GM18502 (cell line): Measurements from ENCODE around the gene FAM89A.

ENCODE experiments used
- ATAC-seq: cut with Tn5 transposase; IDR thresholded peaks from one replicate; pipeline ENCODE4 v1.9.1; 2021; ENCODE audit warnings: mild to moderate bottlenecking; ENCODE audit not compliant: unreplicated experiment, poor library complexity

Gene FAM89A

DNA sequence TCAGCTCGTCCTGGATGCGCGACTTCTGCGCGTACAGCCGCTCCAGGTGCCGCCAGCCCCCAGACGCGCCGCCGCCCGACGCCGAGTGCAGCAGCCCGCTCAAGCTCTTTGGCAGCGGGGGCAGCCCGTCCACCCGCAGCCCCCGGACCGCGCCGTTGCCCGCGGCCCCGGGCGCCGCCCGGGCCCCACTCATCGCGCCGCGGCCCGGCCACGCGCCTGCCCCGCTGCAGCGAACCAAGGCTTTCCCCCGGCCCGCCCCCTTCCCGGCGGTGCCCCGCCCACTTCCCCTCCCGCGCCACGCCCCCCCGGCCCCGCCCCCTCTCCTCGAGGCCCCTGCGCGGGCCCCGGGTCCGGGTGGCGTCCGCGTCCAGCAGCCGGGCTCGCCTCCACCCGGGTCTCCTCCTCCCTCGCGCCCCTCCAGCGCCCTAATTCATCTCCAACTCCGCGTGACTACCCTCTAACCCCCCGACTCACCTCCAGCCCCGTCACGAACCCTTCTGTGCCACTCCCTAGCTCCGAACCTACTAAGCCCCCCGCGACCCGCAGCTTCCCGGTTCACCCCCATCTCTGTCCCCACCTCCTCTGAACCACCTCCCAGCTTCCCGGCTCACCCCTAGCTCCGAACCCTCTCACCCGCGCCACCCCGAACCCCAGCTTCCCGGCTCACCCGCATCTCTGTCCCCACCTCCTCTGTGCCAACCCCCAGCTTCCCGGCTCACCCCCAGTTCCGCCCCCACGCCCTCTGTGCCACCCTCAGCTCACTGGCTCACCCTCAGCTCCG is at the start of gene FAM89A:
Gene FAM89A (minus strand): TSS at position 236 of the 781 bp plus-strand sequence. CDS start 43 bp downstream, at position 193.
- peak; percentile 76 for ATAC-seq

GRCh38 chr1:231084353-231084752 is 44.3 kb upstream of the FAM89A start:
- no peak for ATAC-seq

- ATAC-seq = no peak
These were observed 39.1 kb upstream of the FAM89A start for GRCh38 chr1:231079163-231079562.

DNA sequence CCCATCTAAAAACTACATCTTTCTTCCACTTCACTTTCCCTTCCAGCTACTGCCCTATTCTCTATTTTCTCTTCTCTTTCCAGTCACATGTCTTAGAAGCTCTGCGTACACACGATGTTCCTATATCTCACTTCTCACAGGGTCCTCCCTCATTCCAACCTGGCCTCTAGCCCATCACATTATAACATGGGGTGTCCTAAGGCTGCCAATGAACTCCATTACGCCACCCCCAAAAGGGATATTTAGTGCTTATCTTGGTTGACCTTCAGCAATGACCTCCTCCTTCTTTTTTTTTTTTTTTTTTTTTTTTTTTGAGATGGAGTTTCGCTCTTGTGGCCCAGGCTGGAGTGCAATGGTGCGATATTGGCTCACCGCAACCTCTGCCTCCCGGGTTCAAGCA is 38.2 kb upstream of the FAM89A start:
- no peak for ATAC-seq

DNA sequence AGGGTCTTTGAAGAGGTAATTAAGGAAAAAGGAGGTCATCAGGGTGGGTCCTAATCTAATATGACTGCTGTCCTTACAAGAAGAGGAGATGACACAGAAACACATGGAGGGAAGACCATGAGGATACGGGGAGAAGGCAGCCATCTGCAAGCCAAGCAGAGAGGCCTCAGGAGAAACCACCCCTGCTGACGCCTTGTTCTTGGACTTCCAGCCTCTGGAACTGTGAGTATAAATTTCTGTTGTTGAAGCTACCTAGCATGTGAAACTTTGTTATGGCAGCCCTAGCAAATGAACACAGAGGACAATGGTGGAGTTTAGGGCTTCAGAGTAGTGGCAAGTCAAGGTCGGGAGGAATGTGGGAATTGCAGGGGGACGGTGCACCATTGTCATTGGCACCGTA is 36.7 kb upstream of the FAM89A start:
- no peak for ATAC-seq

DNA sequence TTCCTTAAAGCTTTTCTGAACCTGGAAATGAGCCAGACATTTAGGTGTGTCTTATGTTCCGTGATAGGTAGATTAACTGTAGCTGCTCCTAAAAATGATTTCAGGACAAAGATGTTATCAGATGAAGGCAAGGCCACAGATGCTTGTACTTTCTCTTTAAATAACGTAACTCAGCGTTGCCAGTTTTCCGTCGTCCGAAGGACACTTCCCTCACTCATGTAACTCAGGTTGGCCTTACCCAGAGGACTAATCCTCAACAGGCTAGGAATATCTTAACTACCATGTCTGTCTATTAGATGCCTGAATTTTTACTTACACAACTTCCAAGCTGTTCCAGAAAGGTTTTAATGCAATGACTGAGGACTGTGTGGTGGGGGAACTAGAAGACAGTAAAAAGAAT is 35.4 kb upstream of the FAM89A start:
- ATAC-seq = no peak

GRCh38 chr1:231075020-231075419 is 35.0 kb upstream of the FAM89A start:
- ATAC-seq = no peak

- no peak for ATAC-seq
These were observed 34.0 kb upstream of the FAM89A start for GRCh38 chr1:231074046-231074445.

DNA sequence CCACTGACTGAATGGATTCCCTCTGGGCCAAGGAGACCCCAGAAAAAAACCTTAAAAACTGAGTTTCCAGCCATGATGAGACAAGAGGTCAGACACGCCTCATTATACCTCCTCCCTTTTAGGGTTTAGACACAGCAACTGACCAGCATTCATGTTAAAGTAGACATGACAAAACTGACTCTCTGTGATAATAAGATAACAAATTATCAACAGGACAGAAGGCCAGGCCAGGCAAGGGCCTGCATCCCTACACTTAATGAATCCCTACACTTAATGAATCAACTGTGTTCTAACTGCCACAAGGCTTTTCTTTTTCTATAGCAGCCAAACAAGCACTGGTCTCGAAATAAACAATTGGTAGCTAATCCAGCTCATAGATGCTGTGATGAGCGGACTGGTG is 33.3 kb upstream of the FAM89A start:
- no peak for ATAC-seq

- no peak for ATAC-seq
These were observed 32.5 kb upstream of the FAM89A start for GRCh38 chr1:231072502-231073094.

DNA sequence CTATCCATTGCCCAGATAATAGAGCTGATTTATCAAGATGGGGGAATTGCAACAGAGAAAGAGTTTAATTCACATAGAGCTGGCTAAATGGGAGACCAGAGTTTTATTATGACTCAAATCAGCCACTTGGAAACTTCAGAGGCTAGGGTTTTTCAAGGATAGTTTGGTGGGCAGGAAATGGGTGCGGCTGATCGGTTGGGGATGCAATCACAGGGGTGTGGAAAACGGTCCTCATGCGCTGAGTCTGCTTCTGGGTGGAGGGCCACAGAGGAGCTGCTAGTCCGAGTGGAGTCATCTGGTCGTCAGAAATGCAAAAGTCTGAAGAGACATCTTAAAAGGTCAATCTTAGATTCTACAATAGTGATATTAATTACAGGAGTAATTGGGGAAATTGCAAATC is 32.0 kb upstream of the FAM89A start:
- no peak for ATAC-seq

DNA sequence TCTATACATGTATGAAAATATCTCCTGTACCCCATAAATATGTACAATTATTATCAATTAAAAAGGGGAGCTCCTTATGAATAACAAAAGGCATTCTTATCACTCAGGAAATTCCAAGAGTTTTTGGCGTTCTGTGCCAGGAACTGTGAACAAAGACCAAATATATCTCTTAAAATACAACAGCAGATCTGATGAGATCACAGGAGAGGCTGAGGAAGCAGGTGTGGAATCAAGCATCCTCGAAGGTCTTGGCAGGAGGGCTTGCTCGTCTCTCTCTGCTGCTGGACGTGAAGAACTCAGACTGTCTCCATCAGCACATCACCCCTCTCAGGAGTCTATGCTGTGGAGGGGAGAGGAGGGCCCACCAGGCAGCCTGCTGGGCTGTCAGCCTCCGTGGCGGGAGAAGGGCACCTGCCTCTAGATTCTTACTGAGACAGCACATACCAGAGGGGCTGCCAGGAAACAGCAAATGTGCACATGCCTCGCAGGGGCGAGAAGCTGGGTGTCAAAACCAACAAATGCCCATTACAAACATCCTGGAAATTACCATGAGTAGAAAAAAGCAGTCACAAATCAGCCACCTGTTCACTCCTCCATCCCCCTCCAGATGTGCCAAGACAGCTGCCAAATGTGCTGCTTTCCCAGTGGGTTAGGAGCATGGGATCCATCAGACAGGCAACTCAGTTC is 30.8 kb upstream of the FAM89A start:
- ATAC-seq = no peak

- no peak for ATAC-seq
These were observed 29.3 kb upstream of the FAM89A start for GRCh38 chr1:231069333-231069732.

DNA sequence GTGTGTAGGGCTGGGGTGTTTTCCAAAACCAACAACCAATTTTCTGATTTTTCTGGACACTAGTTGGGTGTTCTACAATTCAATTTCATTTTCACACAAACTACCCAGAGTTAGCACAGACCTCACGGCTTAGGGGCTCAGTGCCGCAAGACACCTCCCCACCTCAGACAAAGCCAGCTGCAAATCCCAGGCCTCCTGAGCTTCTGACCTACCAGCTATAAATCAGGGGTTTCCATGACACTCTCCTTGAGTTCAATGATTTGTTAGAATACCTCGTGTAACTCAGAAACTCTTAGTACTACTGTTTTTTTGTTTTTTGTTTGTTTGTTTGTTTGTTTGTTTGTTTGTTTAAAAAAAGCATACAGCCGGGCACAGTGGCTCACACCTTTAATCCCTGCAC is 28.7 kb upstream of the FAM89A start:
- no peak for ATAC-seq

GRCh38 chr1:231065510-231066241 is 25.6 kb upstream of the FAM89A start:
- no peak for ATAC-seq

DNA sequence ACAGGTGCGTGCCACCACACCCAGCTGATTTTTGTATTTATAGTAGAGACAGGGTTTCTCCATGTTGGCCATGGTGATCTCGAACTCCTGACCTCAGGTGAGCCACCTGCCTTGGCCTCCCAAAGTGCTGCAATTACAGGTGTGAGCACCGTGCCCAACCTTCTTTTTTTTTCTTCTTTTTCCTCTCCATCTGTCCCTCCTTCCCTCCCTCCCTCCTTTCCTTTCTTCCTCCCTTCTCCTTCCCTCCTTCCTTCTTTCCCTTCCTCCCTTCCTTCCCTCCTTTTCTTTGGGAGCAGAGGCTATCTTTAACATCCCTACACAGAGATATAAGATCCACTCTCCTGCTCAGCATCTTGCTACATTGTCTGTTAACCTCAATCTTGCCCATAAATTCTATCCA is 24.4 kb upstream of the FAM89A start:
- no peak for ATAC-seq

DNA sequence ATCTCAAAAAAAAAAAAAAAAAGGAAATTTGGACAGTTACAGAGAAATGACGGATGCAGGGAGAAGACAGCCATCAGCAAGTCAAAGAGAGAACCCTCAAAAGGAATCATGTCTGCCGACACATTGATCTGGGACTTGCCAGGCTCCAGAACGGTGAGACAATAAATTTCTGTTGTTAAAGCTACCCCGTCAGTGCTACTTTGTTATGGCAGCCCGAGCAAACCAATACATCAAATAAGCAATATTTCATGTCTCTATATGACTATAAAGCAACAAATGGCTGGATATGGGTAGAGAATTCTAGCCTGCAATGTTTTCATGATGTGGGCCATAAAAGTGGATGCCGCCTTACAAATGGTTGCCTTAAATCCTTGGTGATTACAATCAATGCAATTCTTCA is 23.3 kb upstream of the FAM89A start:
- no peak for ATAC-seq

- no peak for ATAC-seq
These were observed 22.6 kb upstream of the FAM89A start for GRCh38 chr1:231062500-231063270.

DNA sequence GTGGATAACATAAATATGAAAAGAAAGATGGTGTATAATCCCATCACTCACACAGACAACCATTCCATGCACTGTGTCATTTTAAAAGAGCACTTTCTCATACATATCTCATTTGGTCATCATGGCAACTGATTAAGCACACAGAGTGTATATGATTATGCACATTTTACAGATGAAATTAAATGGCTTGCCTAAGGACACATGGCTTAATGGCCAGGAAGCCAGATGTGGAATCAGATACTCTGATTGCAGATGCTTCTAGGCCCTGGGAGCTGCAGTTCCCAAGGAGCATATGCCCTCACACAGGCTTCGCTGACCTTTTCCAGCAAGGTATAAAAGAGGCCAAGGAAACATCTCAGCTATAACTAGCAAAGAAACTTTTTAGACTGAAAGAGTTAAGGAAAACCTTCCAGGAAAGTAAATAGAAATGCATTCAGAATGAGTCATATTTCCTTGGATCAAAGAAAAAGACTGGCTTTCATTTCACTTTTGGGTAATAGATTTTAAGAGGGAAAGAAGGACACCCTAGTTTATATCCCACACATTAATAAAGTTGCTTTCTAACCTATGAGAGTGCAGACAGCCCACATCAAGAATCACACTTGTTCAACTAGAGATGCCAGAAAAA is 19.6 kb upstream of the FAM89A start:
- no peak for ATAC-seq
